HG03565 (cell line): ENCODE data around the gene DENND6B.

ENCODE experiments used
- ATAC-seq: cut with Tn5 transposase; IDR thresholded peaks from one replicate; pipeline ENCODE4 v1.9.1; 2021; ENCODE audit warnings: mild to moderate bottlenecking, moderate library complexity; ENCODE audit not compliant: unreplicated experiment

Gene DENND6B

GRCh38 chr22:50305393-50305922, 21.4 kb downstream of the DENND6B start:
- ATAC-seq = no peak

GRCh38 chr22:50304528-50305392, 22.1 kb downstream of the DENND6B start:
- ATAC-seq = no peak

GRCh38 chr22:50303848-50304527, 22.8 kb downstream of the DENND6B start:
- no peak for ATAC-seq

GRCh38 chr22:50303515-50303847, 23.3 kb downstream of the DENND6B start:
- ATAC-seq = no peak

- ATAC-seq = no peak
Measured at GRCh38 chr22:50302564-50302963, 24.2 kb downstream of the DENND6B start.

GRCh38 chr22:50302041-50302541, 24.7 kb downstream of the DENND6B start:
- no peak for ATAC-seq

- no peak for ATAC-seq
Measured at GRCh38 chr22:50301581-50301991, 25.2 kb downstream of the DENND6B start.

- no peak for ATAC-seq
Measured at GRCh38 chr22:50300620-50301257, 26.1 kb downstream of the DENND6B start.

- ATAC-seq = no peak
Measured at GRCh38 chr22:50299785-50300619, 26.8 kb downstream of the DENND6B start.

- no peak for ATAC-seq
Measured at GRCh38 chr22:50298937-50299784, 27.7 kb downstream of the DENND6B start.

GRCh38 chr22:50298266-50298637, 28.6 kb downstream of the DENND6B start:
- no peak for ATAC-seq

GRCh38 chr22:50297510-50298265, 29.1 kb downstream of the DENND6B start:
- no peak for ATAC-seq

- no peak for ATAC-seq
Measured at GRCh38 chr22:50296658-50297490, 29.9 kb downstream of the DENND6B start.

GRCh38 chr22:50294319-50294656, 32.5 kb downstream of the DENND6B start:
- no peak for ATAC-seq

- no peak for ATAC-seq
Measured at GRCh38 chr22:50293441-50294318, 33.1 kb downstream of the DENND6B start.

GRCh38 chr22:50292643-50293440, 34.0 kb downstream of the DENND6B start:
- ATAC-seq = no peak
